ENCODE data around the gene MAPRE3.

Gene MAPRE3

DNA sequence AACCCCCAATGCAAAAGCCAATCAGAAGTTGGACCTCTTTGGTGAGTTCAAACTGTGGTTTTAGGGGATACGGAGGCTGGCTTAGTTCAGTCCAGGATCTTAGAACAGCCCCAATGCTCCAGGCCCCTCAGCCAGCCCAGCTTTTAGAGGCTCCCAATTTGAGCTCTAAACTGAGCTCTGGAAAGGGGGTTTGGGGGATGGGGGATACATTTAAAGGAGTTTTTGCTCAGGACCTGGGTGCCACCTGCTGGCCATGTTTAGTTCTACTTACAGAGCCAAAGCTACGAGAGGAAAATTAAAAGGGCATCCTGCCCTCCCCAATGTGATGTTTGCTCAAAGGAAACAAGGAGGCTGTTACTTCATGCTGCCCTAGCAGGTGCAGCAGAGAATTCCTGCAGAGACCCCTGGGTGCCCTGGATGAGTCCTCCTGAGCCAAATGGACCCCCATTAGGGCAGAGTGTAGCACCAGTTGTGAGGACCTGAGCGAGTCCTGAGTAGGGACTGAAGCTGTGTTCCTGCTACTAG lies 46.4 kb downstream of the MAPRE3 start:
- peak; percentile 65 to 80 for DNase-seq

DNA sequence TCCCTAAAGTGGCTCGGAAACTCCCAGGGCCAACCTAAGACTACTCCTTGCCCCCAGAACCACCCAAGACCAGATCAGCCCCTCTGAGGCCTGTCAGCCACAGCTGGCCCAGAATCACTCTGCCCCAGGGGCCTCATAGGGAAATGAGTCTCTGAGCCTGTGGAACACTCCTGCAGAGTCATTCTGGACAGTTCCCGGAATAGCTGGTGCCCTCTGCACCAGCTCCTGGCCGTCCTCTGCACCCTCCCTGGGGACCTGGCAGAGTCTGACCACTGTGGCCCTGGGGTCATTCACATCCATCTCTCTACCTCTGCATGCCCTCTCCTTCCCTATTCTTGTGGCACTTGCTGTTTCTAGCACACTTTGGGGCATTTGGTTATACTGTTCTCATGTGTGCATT lies 47.7 kb downstream of the MAPRE3 start:
- no peak for DNase-seq

DNA sequence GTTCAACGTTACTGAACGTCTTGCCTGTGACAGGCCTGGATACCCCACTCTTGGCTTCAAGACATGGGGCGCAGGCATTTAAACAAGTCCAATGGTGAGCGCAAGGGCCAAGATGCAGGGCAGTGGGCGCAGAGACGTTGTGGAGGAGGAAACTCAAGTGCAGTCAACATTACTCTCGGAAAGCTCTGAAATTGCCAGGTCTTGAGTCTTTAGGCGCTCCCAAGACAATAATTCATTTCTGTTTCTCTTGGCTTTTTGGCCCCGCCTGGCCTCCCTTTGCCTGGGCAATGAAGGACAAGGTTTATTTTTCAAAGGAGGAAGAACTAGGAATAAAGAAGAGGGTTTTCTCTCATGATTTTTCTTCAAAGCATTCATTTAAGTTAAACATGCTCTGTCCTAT lies 49.0 kb downstream of the MAPRE3 start:
- DNase-seq, result no peak

DNA sequence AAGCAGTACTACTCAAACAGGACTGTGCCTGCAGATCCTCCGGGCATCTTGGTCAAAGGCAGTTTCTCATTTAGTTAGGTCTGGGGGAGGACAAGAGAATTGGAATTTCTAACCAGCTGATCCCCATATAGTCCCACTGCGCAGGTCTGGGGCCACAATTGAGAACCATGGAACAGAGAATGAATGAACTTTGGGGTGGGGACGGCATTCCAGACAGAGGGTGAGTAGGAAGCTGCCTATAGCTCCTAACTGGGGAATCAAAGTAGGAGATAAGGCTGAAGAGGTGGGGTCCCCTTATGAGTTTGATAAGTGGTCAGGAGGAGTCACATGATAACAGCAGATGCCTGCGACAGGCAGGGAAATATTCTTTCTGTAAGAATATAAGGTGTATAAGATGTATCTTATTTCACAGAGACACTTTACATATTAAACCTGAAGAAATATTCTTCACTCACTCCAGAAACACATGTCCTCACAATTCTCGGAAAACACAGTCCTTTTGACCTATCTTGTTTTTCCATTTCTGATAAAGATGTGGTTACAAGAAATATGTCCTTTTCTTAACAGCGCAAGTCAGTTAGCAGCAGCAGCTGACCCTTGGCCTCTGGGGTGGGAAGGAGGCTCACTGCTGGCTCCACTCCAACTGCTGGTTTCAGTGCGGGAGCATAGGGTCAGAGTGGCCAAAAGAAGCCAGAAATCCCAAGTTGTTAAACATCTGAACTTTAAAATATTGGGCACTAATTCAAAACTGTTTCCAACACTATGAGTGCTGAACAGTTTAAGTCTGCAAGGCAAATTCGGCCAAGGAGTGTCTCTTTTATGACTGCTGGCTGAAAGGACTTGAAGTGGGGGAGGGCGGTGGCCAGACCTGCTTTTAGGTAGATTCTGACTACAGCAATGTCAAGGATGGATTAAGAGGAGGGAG lies 49.8 kb downstream of the MAPRE3 start:
- DNase-seq, result no peak

DNA sequence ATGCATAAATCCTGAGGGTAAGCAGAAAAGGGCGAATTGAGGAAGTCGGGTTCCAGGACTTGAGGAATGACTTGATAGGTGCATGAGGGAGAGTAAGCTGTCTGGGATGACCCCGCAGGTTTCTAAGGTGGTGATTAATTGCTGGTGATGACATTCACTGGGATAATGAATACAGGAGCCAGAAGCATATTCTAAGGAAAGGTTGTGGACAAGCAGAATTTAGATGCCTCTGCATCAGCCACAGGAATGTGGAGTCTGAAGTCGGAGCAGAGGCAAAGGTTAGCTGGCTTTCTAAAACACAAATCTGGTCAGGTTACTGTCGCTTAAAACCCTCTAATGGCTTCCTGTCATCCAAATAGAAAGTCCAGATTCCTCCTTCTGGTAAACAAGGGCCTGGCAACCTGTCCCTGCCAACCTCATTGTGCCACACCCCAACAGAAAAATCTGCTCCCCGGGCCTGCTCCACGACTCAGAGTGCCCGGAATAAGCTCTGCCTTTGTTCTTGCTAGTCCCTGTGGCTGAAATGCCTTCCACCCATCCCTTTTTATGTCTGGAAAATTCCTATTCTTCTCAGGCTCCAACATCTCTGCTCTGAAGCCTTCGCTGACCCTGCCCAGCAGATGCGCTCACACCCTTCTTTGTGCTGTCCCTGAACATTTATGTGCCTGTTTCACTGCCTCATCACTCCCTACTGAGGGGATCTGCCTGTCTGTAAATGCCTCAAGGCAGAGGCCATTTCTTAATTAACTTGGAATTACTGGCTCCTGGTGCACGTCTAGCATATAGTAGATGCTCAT lies 51.0 kb downstream of the MAPRE3 start:
- DNase-seq, result no peak

DNA sequence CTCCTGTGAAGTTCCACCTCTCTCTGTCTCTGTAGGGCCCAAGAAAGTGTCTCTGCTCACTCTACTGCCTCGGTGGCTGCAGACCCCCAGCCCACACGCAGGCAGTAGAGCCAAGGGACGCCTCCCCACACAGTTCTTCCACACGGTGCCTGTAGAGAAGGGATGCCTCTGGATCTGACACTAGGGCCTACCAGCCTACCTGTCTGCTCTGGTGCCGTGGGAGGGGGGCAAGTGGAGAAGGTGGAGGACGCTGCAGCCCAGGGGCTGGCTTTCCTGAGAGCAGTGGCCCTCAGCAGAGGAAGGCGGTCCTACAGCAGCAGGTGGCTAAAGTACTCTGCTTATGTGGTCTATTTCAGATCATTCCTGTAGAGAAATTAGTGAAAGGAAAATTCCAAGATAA lies 53.3 kb downstream of the MAPRE3 start:
- no peak for DNase-seq

DNA sequence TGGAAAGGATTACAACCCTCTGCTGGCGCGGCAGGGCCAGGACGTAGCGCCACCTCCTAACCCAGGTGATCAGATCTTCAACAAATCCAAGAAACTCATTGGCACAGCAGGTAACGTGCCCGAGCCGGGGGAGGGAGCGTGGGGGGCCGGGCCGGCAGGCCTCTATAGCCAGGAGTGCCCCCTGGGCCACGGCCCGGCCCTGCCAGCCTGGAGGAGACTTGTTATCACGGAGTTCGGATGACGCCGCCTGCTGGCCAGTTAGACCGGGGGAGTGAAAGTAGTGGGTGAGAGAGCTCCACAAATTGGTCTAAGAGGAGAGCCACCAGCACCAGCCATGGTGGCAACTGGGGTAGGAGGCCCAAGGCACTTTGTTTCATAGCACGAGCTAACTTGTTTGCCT lies 53.8 kb downstream of the MAPRE3 start:
- no peak for DNase-seq

DNA sequence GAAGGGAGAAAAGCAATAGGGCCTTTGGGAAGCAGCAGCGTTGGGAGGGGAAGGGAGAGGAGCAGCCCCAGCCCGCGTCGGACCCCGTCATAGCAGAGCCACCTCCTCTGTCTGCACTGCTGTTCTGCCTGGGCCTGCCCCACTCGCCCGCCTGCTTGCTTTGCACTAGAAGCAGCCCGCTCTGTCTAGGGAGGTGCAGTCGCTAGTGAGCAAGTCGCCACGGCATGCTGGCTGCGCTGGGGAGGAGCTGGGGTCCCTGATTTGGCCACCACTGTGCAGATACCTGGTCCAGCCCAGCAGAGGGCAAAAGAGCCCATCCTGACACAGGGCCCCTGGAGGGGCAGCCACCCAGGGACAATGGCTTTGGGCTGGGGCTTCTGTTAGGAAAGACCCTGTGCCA lies 54.4 kb downstream of the MAPRE3 start:
- DNase-seq, result no peak

DNA sequence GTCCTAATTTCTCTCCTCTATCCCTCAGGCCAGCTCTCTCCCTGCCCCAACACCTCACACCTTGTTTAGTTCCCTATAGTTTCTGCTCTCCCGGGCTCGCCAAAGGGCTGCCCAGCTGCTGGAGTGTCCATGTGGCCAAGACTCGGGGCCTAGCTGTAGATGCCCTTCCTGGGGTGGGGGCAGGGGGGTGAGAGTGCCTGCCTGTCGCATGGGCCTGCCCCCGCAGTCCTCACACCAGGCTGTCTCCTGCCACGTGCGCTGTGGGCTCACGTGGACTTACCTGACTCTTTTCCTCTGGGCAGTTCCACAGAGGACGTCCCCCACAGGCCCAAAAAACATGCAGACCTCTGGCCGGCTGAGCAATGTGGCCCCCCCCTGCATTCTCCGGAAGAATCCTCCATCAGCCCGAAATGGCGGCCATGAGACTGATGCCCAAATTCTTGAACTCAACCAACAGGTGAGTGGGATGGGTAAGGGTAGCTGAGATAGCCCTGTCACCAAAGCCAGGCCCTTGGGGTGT lies 54.9 kb downstream of the MAPRE3 start:
- DNase-seq, result no peak

DNA sequence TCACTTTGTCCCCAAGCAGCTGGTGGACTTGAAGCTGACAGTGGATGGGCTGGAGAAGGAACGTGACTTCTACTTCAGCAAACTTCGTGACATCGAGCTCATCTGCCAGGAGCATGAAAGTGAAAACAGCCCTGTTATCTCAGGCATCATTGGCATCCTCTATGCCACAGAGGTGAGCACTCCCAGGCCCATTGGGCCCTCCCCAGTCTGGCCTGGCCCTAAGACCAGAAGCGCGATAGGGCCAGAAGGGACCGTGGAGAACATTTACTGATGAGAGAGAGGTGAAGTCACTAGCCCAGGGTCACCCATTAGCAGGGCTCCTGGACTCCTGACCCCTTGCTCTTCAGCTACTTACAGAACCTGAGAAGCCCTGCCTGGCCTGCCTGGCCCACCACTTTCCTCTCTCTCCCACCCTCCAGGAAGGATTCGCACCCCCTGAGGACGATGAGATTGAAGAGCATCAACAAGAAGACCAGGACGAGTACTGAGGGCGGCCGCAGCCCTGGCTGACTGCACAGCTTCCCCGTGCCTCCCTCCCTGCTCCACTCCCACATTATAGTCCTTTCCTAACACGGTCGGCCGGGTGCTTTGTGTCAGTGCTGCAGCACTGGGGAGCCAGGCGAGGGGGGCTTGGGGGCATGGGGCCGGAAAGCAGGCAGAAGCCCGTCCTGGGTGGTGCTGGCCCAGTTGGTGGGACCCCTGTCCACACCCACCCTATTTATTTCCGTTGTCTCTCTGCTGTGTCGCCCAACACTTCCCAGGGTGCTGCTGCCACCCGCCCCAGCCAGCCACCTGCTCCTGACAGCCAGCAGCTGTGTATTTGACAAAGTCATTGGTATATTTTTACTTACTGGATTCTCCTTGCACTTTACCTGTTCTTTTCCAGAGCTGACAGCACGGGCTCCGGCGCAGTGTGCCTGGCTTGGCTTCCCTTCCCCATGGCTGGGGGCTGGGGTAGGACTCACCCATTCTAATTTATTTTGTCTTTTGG lies 55.7 kb downstream of the MAPRE3 start:
- no peak for DNase-seq

DNA sequence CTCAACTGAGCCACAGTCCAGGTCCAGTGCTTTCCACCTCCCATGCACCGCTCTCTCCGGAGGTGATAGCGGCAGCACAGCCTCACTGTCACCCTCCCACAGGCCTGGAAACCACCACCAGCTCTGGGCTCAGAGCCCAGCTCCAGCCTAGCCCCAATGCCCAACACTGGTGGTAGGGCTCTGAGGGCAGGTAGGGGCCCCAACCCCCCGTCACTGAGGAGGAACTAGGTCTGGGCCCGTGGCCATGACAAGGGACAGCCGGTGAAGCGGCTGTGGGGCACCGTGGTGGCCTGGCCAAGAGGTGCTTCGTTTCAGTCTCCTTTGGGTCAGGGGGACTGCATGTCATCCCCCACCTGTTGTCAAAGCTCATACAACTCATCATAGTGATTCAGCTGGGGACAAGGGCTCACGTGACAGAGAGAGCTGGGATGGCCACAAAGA lies 56.8 kb downstream of the MAPRE3 start:
- no peak for DNase-seq

DNA sequence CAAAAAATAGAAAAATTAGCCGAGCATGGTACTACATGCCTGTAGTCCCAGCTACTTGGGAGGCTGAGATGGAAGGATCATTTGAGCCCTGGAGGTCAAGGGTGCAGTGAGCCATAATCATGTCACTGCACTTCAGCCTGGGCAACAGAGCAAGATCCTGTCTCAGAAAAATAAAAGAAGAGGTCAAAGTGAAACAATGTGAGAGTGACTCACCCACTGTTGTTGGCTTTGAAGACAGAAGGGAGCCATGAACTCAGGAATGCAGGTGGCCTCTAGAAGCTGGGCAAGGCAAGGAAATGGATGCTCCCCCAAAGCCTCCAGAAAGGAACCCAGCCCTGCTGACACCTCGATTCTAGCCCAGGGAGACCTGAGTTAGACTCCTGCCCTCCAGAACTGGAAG lies 58.6 kb downstream of the MAPRE3 start:
- DNase-seq, result no peak

DNA sequence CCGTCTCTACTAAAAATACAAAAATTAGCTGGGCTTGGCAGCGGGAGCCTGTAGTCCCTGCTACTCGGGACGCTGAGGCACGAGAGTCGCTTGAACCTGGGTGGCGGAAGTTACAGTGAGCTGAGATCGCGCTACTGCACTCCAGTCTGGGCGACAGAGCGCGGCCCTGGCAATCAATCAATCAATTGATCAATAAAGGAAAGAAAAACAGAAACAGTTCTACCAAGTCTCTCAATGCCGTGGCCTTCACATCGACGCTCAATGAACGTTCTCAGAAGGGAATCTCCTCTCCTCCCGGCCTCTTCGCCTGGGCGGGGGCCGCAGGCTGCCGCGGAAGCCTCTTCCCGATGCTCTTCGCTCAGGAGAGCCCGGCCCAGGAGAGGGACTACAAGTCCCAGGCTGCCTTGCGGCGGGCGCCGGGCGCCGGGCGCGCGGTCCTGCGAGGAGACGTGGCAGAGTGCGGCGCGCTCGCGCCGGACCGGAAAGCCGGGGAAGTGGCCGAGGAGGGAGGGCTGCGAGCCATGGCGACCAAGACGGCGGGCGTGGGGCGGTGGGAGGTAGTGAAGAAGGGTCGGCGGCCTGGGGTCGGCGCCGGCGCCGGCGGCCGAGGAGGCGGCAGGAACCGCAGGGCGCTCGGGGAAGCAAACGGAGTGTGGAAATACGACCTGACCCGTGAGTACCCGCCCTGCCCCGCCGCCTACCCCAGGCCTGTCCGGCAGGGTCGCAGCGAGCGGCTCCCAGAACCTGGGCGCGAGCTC lies 62.2 kb downstream of the MAPRE3 start, which contains the start of gene TMEM214:
TSS of gene TMEM214 (plus strand) at position 471 of the 758 bp plus-strand sequence. CDS start at position 522, 51 bp downstream.
- peak; percentile 67 to 90 for DNase-seq

DNA sequence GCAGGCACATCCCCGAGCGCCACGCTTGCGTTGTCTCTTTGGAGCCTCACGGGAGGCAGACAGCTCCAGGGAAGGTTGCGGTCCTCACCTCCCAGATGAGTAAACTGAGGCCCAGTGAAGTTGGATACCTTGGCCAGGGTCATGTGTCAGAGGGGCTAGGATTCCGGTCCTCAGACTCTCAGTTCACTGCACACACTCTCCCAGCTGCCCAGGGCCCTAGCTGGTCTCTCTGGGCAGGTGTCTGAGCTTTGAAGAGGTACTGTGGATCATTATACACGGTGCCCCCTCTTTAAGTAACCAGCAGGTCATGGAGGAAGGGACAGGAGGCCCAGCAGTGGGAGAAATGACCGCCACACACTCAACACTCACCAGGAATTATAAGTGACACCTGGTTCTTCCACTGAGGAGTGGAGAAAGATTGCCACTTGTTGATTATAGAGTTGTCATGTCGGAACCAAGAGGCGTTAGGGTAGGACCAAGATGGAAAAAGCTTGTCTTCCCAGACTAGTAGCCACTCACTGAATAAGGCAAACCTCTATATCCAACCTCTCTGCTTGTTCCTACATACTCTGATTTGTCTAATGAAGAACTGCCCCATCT lies 62.9 kb downstream of the MAPRE3 start:
- no peak for DNase-seq

DNA sequence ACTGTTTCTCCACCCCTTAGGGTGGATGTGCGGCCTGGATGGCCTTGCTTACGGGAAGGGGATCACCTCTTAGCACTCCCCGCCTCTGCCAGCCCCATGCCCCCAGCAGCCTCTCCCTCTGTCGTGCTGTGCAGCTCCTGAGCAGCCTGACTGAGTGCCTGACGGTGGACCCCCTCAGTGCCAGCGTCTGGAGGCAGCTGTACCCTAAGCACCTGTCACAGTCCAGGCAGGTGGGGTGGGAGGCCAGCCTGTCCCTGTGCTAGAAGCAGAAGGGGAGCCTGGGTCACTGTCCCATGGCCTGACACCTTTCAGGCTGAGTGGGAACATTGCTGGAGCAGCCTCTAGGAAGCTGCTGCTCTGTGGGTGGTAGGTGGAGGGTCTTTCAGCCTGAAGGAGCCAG lies 67.6 kb downstream of the MAPRE3 start:
- DNase-seq, result no peak

DNA sequence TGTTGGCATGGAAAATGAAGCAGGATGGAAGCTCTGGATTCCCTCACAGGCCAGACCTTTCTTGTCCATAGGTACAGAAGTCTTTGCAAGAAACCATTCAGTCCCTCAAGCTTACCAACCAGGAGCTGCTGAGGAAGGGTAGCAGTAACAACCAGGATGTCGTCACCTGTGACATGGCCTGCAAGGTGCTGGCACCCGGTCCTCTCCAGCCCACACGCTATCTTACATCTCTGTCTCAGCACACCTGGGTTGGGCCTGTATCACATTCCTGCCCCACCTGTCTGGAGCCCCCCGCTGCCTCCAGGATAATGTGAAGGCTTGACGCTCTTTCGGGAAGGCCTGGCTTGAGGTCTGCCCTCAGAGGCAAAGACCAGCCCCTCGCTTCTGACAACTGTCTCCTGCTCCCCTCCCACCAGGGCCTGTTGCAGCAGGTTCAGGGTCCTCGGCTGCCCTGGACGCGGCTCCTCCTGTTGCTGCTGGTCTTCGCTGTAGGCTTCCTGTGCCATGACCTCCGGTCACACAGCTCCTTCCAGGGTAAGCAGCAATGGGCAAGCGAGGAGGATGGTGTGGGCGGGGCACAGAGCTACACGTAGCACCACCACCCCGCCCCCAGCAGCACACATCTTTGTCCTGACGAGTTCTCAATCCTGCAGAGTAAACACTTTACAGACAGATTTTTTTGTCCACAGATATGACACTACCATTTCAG lies 68.3 kb downstream of the MAPRE3 start:
- no peak for DNase-seq

DNA sequence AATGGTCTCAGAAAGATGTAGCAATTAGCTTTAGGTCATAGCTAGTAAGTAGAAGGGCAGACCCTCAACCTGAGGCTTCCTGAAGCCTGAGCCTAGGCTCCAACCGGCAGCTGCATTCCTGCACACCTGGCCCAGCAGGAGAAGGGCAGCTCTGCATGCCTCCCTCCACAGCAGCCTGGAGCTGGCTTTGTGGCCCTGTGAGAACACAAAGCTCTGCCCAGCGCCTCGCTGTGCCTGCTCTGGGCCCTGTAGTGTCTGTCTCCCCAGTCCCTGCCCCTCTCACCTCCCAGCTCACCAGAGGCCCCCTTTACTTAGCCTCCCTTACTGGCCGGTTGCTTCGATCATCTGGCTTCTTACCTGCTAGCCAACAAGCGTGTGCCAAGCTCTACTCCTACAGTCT lies 69.0 kb downstream of the MAPRE3 start:
- no peak for DNase-seq

DNA sequence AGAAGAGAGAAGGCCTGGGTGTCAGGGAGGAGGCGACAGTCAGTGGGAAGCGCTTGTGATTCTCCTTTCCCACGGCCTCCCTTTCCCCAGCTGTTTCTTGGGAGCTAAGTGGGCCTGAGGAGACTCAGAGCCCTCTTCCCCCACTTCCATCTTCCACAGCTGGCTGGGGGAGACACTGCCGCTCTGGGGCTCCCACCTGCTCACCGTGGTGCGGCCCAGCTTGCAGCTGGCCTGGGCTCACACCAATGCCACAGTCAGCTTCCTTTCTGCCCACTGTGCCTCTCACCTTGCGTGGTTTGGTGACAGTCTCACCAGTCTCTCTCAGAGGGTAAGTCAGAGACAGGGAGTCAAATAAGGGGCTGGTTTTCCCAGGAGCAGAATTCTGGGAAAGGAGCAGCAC lies 69.4 kb downstream of the MAPRE3 start:
- no peak for DNase-seq

DNA sequence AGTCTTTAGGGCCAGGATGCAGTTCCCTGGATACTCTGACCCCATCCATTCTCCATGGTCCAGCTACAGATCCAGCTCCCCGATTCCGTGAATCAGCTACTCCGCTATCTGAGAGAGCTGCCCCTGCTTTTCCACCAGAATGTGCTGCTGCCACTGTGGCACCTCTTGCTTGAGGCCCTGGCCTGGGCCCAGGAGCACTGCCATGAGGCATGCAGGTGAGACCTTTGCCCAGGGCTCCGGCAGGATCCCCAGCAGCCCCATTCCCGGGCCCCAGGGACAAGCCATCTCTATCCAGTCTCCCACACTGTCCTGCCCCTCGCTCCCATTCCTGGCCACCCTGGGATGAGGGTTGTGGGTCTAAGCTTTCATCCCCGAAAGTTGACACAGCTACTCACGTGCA lies 69.8 kb downstream of the MAPRE3 start:
- DNase-seq, result no peak

DNA sequence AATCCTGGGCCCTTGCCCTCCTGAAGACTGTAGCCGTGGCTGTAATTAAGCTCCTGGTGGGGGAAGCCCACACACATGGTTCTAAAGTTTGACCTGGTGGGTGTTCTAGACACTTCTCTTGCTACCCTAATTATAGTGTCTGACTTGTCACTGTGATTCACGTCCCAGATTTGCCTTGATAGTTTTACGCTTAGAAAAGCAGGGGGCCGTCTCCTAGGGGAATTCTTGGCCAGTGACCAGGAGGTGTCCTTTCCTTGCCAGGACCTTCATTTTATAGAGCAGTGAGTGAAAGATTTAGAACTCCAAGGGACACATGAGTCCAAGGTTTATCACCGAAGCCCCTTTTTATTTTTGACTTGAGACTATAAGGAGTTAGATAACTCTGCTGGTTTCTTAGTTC lies 71.3 kb downstream of the MAPRE3 start:
- DNase-seq, result no peak

Data from NCI-H446 (cell line).